Neural cell (in vitro differentiated cells): ENCODE measurements around the gene PNPLA3. TPM values are rescaled to one million over a fixed set of nuclear protein-coding genes. Genes with fewer than 3 reads are reported as not detected.

Experiments
- H2AFZ ChIP-seq: fragments of 200-600, 300-800 bp; sonication (generic), shearing (Covaris generic); 2 replicates; pipeline ENCODE4 v1.6.0; 2014; ENCODE audit warnings: low read depth, mild to moderate bottlenecking, antibody characterized with exemption, low read length, moderate library complexity
- H3F3A ChIP-seq: fragments of 200-600 bp; shearing (Covaris generic); 2 replicates; pipeline ENCODE4 v1.6.1; 2016; ENCODE audit warnings: mild to moderate bottlenecking, moderate library complexity, mixed read lengths, antibody characterized with exemption, low read length; ENCODE audit not compliant: insufficient read depth, poor library complexity, severe bottlenecking
- H3K27ac ChIP-seq: fragments of 200-600, 300-800 bp; sonication (generic), shearing (Covaris generic); 2 replicates; pipeline ENCODE4 v1.5.1; 2014; ENCODE audit warnings: mild to moderate bottlenecking, low read length, moderate library complexity
- H3K27me3 ChIP-seq: fragments of 300-800, 200-600 bp; sonication (generic), shearing (Covaris generic); 2 replicates; pipeline ENCODE4 v1.6.0; 2014; ENCODE audit warnings: mild to moderate bottlenecking, low read depth, low read length, moderate library complexity; ENCODE audit not compliant: insufficient read depth
- H3K36me3 ChIP-seq: fragments of 300-800, 200-600 bp; sonication (generic), shearing (Covaris generic); 2 replicates; pipeline ENCODE4 v1.5.1; 2014; ENCODE audit warnings: mild to moderate bottlenecking, antibody characterized with exemption, low read length, moderate library complexity; ENCODE audit not compliant: insufficient read depth
- H3K4me2 ChIP-seq: fragments of 300-800, 200-600 bp; sonication (generic), shearing (Covaris generic); 2 replicates; pipeline ENCODE4 v1.6.0; 2014; ENCODE audit warnings: mild to moderate bottlenecking, low read length
- H3K4me3 ChIP-seq: fragments of 300-800, 200-600 bp; sonication (generic), shearing (Covaris generic); 2 replicates; pipeline ENCODE4 v1.5.1; 2014; ENCODE audit warnings: mild to moderate bottlenecking, low read length, moderate library complexity
- H3K79me2 ChIP-seq: fragments of 200-600 bp; shearing (Covaris generic); replicated peaks from 2 replicates; pipeline ENCODE4 v1.6.0; 2014; ENCODE audit warnings: mild to moderate bottlenecking, low read length, moderate library complexity; ENCODE audit not compliant: insufficient read depth
- H3K9ac ChIP-seq: fragments of 300-800, 200-600 bp; sonication (generic), shearing (Covaris generic); 2 replicates; pipeline ENCODE4 v1.6.1; 2016; ENCODE audit warnings: mild to moderate bottlenecking, low read length, mixed read lengths
- H3K9me2 ChIP-seq: fragments of 200-600 bp; shearing (Covaris generic); 2 replicates; pipeline ENCODE4 v1.6.1; 2016; ENCODE audit warnings: mild to moderate bottlenecking, low read length, mixed read lengths; ENCODE audit not compliant: insufficient read depth
- H3K9me3 ChIP-seq: fragments of 200-600, 300-800 bp; sonication (generic), shearing (Covaris generic); 2 replicates; pipeline ENCODE4 v1.6.1; 2016; ENCODE audit warnings: mild to moderate bottlenecking, mixed run types, low read length, moderate library complexity, mixed read lengths
- H4K20me1 ChIP-seq: fragments of 200-600 bp; shearing (Covaris generic); 2 replicates; pipeline ENCODE4 v1.6.1; 2016; ENCODE audit warnings: mild to moderate bottlenecking, mixed run types; ENCODE audit not compliant: insufficient read depth
- EP300 ChIP-seq: fragments of 450-650 bp; conservative IDR thresholded peaks from 2 replicates; pipeline ENCODE4 v1.6.1; 2014; ENCODE audit warnings: antibody characterized with exemption, mild to moderate bottlenecking, moderate library complexity; ENCODE audit not compliant: poor library complexity, severe bottlenecking
- EZH2 ChIP-seq: fragments of 200-600, 300-800 bp; shearing (Covaris generic), sonication (generic); IDR thresholded peaks from 2 replicates; pipeline ENCODE4 v1.6.1; 2014; ENCODE audit warnings: antibody characterized with exemption, low read length, borderline replicate concordance, mild to moderate bottlenecking; ENCODE audit not compliant: insufficient read depth, poor library complexity, severe bottlenecking
- MXI1 ChIP-seq: fragments of 450-650 bp; conservative IDR thresholded peaks from 2 replicates; pipeline ENCODE4 v1.6.1; 2014; ENCODE audit warnings: antibody characterized with exemption, mild to moderate bottlenecking; ENCODE audit not compliant: poor library complexity, severe bottlenecking
- POLR2AphosphoS5 ChIP-seq: IDR thresholded peaks from 2 replicates; pipeline ENCODE4 v1.6.1; 2012
- RAD21 ChIP-seq: fragments of 450-650 bp; conservative IDR thresholded peaks from 2 replicates; pipeline ENCODE4 v1.6.1; 2014; ENCODE audit warnings: antibody characterized with exemption, mild to moderate bottlenecking, moderate library complexity
- REST ChIP-seq: IDR thresholded peaks from 2 replicates; pipeline ENCODE4 v1.6.1; 2012; ENCODE audit warnings: borderline replicate concordance
- SMC3 ChIP-seq: fragments of 450-650 bp; conservative IDR thresholded peaks from 2 replicates; pipeline ENCODE4 v1.6.1; 2014; ENCODE audit warnings: antibody characterized with exemption, mild to moderate bottlenecking, moderate library complexity; ENCODE audit not compliant: poor library complexity
- TAF1 ChIP-seq: IDR thresholded peaks from 2 replicates; pipeline ENCODE4 v1.6.1; 2012; ENCODE audit warnings: low read depth
- polyA plus RNA-seq: library from polyadenylated mRNA; depleted of rRNA; stranded (reverse); fragments of >200 nt; gene quantifications from 2 replicates; pipeline ENCODE4 v1.2.3, GENCODE V29; 2014
- TF ChIP-seq, protein P1 (sequence below): fragments of 450-650 bp; IDR thresholded peaks from 2 replicates; pipeline ENCODE4 v1.5.1; 2014; ENCODE audit warnings: antibody characterized with exemption, mild to moderate bottlenecking, moderate library complexity; ENCODE audit not compliant: poor library complexity, severe bottlenecking

The PNPLA3 gene
- polyA plus RNA-seq, 1 donor from 2014 or later: 6.5 TPM

DNA sequence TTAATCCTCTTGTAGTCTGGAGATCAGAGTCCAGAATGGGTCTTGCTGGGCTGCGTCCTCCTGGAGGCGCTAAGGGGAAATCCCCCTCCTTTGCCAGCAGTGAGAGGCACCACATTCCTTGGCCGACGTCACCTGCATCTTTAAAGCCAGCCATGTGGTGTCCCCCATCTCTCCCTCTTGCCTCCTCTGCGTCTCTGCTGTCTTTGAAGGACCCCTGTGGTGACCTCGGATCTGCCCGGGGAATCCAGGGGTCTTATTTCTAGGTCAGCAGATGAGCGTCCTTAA lies 73.3 kb downstream of the PNPLA3 start:
- H3K9me2 ChIP-seq: no peaks in the 10 kb centered on the region

More for the DNA sequence above, 73.3 kb downstream of the PNPLA3 start:
- Histone ChIP-seq H3K79me2 (no peaks in the 10 kb centered on the region), H3K27ac (no peak overlapping the region), H3K36me3 (no peaks in the 10 kb centered on the region), H3K4me3 (no peak overlapping the region), H3K4me2 (no peak overlapping the region), H3K9ac (no peak overlapping the region), H3K9me3 (no peaks in the 10 kb centered on the region), H2AFZ (no peak overlapping the region), H3F3A (no peaks in the 10 kb centered on the region), H4K20me1 (no peaks in the 10 kb centered on the region), H3K27me3 (no peaks in the 10 kb centered on the region)
- TF ChIP-seq, protein P1, sequence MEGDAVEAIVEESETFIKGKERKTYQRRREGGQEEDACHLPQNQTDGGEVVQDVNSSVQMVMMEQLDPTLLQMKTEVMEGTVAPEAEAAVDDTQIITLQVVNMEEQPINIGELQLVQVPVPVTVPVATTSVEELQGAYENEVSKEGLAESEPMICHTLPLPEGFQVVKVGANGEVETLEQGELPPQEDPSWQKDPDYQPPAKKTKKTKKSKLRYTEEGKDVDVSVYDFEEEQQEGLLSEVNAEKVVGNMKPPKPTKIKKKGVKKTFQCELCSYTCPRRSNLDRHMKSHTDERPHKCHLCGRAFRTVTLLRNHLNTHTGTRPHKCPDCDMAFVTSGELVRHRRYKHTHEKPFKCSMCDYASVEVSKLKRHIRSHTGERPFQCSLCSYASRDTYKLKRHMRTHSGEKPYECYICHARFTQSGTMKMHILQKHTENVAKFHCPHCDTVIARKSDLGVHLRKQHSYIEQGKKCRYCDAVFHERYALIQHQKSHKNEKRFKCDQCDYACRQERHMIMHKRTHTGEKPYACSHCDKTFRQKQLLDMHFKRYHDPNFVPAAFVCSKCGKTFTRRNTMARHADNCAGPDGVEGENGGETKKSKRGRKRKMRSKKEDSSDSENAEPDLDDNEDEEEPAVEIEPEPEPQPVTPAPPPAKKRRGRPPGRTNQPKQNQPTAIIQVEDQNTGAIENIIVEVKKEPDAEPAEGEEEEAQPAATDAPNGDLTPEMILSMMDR: no peak
- TF ChIP-seq MXI1 (no peak), RAD21 (no peak), POLR2AphosphoS5 (no peak), EZH2 (no peak), TAF1 (no peak), EP300 (no peak), SMC3 (no peak), REST (no peak)

Other genes starting within 250 kb of the PNPLA3 start
- 1.3 and 1.4 TPM in 2 replicates for gene EFCAB6, start 111.5 kb upstream of the PNPLA3 start, polyA plus RNA-seq
- 182 and 196 TPM in 2 replicates for gene SULT4A1, start 61.3 kb upstream of the PNPLA3 start, polyA plus RNA-seq
- not detected in 2 replicates for gene PNPLA5, start 31.8 kb upstream of the PNPLA3 start, polyA plus RNA-seq
- 38.1 and 49.7 TPM in 2 replicates for gene SAMM50, start 31.6 kb downstream of the PNPLA3 start, polyA plus RNA-seq
- 0.18 and 1.2 TPM in 2 replicates for gene PARVB, start 100.5 kb downstream of the PNPLA3 start, polyA plus RNA-seq